Testis (tissue), 3 donors: Measurements from ENCODE around the gene PTPRN2. TPM values are rescaled to one million over a fixed set of nuclear protein-coding genes. Genes with fewer than 3 reads are reported as not detected.

ENCODE experiments used
- DNase-seq: peaks from one replicate; pipeline ENCODE4 v3.0.0-alpha.2; 2019
- H3K27ac ChIP-seq, 2 donors: fragments of 200-600 bp; sonication (generic); one replicate each; pipeline ENCODE4 v1.5.1; 2019
- H3K27me3 ChIP-seq: fragments of 200-600 bp; sonication (generic); one replicate; pipeline ENCODE4 v1.5.1; 2019
- H3K36me3 ChIP-seq: fragments of 200-600 bp; sonication (generic); one replicate; pipeline ENCODE4 v1.5.1; 2017; ENCODE audit warnings: low read depth; ENCODE audit errors: missing control alignments
- H3K4me1 ChIP-seq: fragments of 200-600 bp; sonication (generic); one replicate; pipeline ENCODE4 v1.5.1; 2019
- H3K4me3 ChIP-seq, 2 donors: fragments of 200-600 bp; sonication (generic); one replicate each; pipeline ENCODE4 v1.5.1; 2017 to 2019
- H3K9me3 ChIP-seq: fragments of 200-600 bp; sonication (generic); one replicate; pipeline ENCODE4 v1.5.1; 2017
- CTCF ChIP-seq, 3 experiments: fragments of 450-650 bp in 2 of 3; fragments of 200-600 bp in 1 of 3; sonication (generic) in 1 of 3; IDR thresholded peaks; one replicate each; pipeline ENCODE4 v1.5.1; 2016 to 2019; ENCODE audit warnings: antibody characterized with exemption in 3 of 3, mild to moderate bottlenecking in 2 of 3, moderate library complexity in 1 of 3
- POLR2A ChIP-seq: fragments of 450-650 bp; IDR thresholded peaks from one replicate; pipeline ENCODE4 v1.6.1; 2017; ENCODE audit warnings: antibody characterized with exemption, mild to moderate bottlenecking, moderate library complexity
- WGBS, 2 donors: methylation state at CpG; one replicate each; pipeline ENCODE4 v1.1.5; 2018; 5-methylcytosine and 5-hydroxymethylcytosine counted together
- intact Hi-C: fragments of 100-400 bp; cut with DNase I; formaldehyde crosslinking; loops from one replicate; pipeline ENCODE4 v1.15.1; 2023; ENCODE audit warnings: low total_unique reads
- polyA plus RNA-seq: library from polyadenylated mRNA; stranded (reverse); fragments of 350-450 nt; fragmentation: Illumina TruSeq; extraction: RNeasy Lipid Tissue Mini Kit (QIAGEN cat#74804); gene quantifications from one replicate; pipeline ENCODE4 v1.2.3, GENCODE V29; 2014; ENCODE audit warnings: low read depth, low replicate concordance; ENCODE audit not compliant: insufficient read depth
- total RNA-seq, 2 donors: library from RNA; depleted of rRNA; stranded (reverse); fragments of >200 nt; gene quantifications; one replicate each; pipeline ENCODE4 v1.2.3, GENCODE V29; 2016

Gene PTPRN2
- total and polyA plus RNA-seq, 3 donors from 2014 or later, result 9.3 to 10.8 (median 9.8) TPM

DNA sequence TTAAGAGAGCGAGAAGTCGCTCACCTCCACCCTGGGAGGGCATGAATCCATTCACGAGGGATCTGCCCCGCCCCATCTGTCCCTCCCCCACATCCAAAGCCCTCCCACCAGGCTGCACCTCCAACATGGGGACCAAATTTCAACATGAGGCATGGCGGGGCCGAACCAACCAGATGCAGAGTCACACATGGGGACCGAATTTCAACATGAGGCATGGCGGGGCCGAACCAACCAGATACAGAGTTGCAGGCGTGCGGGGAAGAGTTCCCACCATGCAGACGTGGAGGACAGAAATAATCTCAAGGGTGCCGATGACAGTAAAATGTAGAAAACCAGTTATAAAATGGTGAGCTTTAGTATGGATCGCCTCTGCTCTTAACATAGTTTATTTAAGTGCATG, 686.5 kb downstream of the PTPRN2 start:
- 92 to 95% methylated on average over 14 of the region's 14 CpGs for WGBS, 2 donors
- Histone ChIP-seq H3K27me3 (no peaks in the 10 kb centered on the region), H3K27ac (no peak overlapping the region), H3K4me1 (no peaks in the 10 kb centered on the region), H3K36me3 (no peaks in the 10 kb centered on the region), H3K4me3 (no peak overlapping the region), H3K9me3 (no peaks in the 10 kb centered on the region)
- TF ChIP-seq POLR2A, result no peak
- no peak for TF ChIP-seq CTCF (IDR thresholded peaks at IDR 0.05)
- intact Hi-C loops, result no loop called here
- no peak for DNase-seq

- no peaks in the 10 kb centered on the region for H3K4me1 ChIP-seq
These were observed 687.1 kb downstream of the PTPRN2 start for GRCh38 chr7:157900556-157900955.

GRCh38 chr7:157900011-157900410, 687.6 kb downstream of the PTPRN2 start:
- Histone ChIP-seq H3K27me3 (no peaks in the 10 kb centered on the region), H3K27ac (no peak overlapping the region), H3K36me3 (no peaks in the 10 kb centered on the region), H3K4me1 (no peaks in the 10 kb centered on the region), H3K9me3 (no peaks in the 10 kb centered on the region), H3K4me3 (no peak overlapping the region)
- no peak for DNase-seq
- 77 to 78% methylated on average over 8 to 11 of the region's 11 CpGs for WGBS, 2 donors
- intact Hi-C loops, result no loop called here
- TF ChIP-seq CTCF (IDR thresholded peaks at IDR 0.05) (no peak), POLR2A (no peak)

More at GRCh38 chr7:157900556-157900955, 687.1 kb downstream of the PTPRN2 start:
- TF ChIP-seq CTCF (IDR thresholded peaks at IDR 0.05) (no peak), POLR2A (no peak)
- intact Hi-C loops, result no loop called here
- DNase-seq, result no peak
- Histone ChIP-seq H3K9me3 (no peaks in the 10 kb centered on the region), H3K36me3 (no peaks in the 10 kb centered on the region), H3K27me3 (no peaks in the 10 kb centered on the region), H3K27ac (no peak overlapping the region), H3K4me3 (no peak overlapping the region)
- 70 to 91% methylated on average over 4 of the region's 4 CpGs for WGBS, 2 donors

DNA sequence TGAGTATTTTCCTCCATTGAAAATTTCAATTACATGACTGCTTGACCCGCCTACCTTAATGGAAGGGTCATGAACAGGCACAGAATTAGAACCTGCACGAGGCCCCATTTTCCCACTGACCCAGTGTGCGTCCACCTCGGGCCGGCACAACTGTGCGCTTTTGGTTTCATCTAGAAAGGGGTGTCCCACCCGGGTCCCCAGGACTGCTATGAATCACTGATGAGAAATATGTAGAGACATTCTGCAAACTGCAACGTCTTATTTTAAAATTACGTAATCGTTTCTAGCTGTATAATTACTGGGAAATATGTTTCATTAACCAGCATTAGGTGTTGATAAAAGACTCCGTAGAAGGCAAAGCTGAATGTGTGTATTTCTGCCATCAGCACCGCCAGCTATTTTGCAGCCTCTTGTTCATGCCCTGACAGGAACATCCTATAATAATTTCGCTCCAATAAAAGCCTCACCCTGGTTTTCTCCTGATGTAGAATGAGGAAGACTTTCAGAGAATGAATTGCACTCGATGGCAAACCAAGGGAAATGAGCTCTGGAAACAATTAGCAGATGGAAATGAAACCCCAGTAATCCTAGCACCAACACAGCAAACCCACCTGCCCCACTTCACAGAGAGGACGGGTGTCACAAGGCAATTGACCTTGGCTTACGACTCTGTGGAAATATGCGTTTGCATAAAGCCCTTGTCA, 688.7 kb downstream of the PTPRN2 start:
- Histone ChIP-seq H3K9me3 (no peaks in the 10 kb centered on the region), H3K27me3 (no peaks in the 10 kb centered on the region), H3K4me1 (no peaks in the 10 kb centered on the region), H3K27ac (no peak overlapping the region), H3K36me3 (no peaks in the 10 kb centered on the region), H3K4me3 (no peak overlapping the region)
- TF ChIP-seq CTCF (IDR thresholded peaks at IDR 0.05) (no peak), POLR2A (no peak)
- WGBS, 2 donors, result 78 to 80% methylated on average over 17 of the region's 17 CpGs
- intact Hi-C loops, result no loop called here
- DNase-seq, result no peak

DNA sequence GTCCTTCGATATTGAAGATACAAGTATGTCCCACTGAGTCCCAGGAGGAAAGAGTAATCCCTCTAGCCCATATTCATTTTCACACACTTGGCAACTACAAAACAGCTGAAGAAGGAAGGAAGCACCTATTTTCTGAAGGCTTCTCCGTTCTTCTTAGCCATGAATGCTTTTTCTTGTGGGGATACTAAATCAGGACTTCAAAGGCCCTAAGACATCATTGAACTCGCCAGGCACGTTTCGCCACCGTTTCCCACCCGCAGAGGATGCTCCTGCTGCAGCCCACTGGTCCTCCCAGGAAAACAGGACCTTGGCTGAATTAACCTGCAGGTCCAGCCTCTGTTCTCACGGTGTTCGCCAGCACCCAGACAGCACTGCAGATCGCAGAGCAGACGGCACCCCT, 689.4 kb downstream of the PTPRN2 start:
- H3K9me3 ChIP-seq, result no peaks in the 10 kb centered on the region
- H3K4me3 ChIP-seq, result no peak overlapping the region
- intact Hi-C loops, result no loop called here
- H3K27ac ChIP-seq, result no peak overlapping the region
- TF ChIP-seq CTCF (IDR thresholded peaks at IDR 0.05) (no peak), POLR2A (no peak)
- 75 to 77% methylated on average over 11 of the region's 11 CpGs for WGBS, 2 donors
- DNase-seq, result no peak
- no peaks in the 10 kb centered on the region for H3K27me3 ChIP-seq
- H3K36me3 ChIP-seq, result no peaks in the 10 kb centered on the region
- no peaks in the 10 kb centered on the region for H3K4me1 ChIP-seq
